ENCODE measurements around the gene ZMYM4.

The ZMYM4 gene

GRCh38 chr1:35298464-35298863, 30.0 kb downstream of the ZMYM4 start:
- TF ChIP-seq CTCF (IDR thresholded peaks at IDR 0.05; ENCODE audit: insufficient read depth, missing control alignments): peak; percentile 44
- no peak for DNase-seq (ENCODE audit: insufficient read length, low spot score)
- no peak for FAIRE-seq

GRCh38 chr1:35300376-35300775, 31.9 kb downstream of the ZMYM4 start:
- TF ChIP-seq CTCF (IDR thresholded peaks at IDR 0.05; ENCODE audit: insufficient read depth, missing control alignments): no peak
- no peak for DNase-seq (ENCODE audit: insufficient read length, low spot score)
- no peak for FAIRE-seq

GRCh38 chr1:35301674-35302392, 33.3 kb downstream of the ZMYM4 start:
- DNase-seq (ENCODE audit: insufficient read length, low spot score) (no peak), FAIRE-seq (no peak)
- TF ChIP-seq CTCF (IDR thresholded peaks at IDR 0.05; ENCODE audit: insufficient read depth, missing control alignments): no peak

GRCh38 chr1:35305383-35305782, 36.9 kb downstream of the ZMYM4 start:
- DNase-seq (ENCODE audit: insufficient read length, low spot score) (no peak), FAIRE-seq (no peak)
- no peak for TF ChIP-seq CTCF (IDR thresholded peaks at IDR 0.05; ENCODE audit: insufficient read depth, missing control alignments)

GRCh38 chr1:35315649-35316048, 47.1 kb downstream of the ZMYM4 start:
- no peak for TF ChIP-seq CTCF (IDR thresholded peaks at IDR 0.05; ENCODE audit: insufficient read depth, missing control alignments)
- no peak for FAIRE-seq
- no peak for DNase-seq (ENCODE audit: insufficient read length, low spot score)

GRCh38 chr1:35316264-35316663, 47.8 kb downstream of the ZMYM4 start:
- TF ChIP-seq CTCF (IDR thresholded peaks at IDR 0.05; ENCODE audit: insufficient read depth, missing control alignments): no peak
- FAIRE-seq (no peak), DNase-seq (ENCODE audit: insufficient read length, low spot score) (no peak)

- TF ChIP-seq CTCF (IDR thresholded peaks at IDR 0.05; ENCODE audit: insufficient read depth, missing control alignments): no peak
- DNase-seq (ENCODE audit: insufficient read length, low spot score): no peak
- FAIRE-seq: no peak
Observed at GRCh38 chr1:35319988-35320713, 51.6 kb downstream of the ZMYM4 start.

All from D721Med (cell line).